ENCODE measurements around the gene SDHAF2. TPM values are rescaled to one million over a fixed set of nuclear protein-coding genes. Genes with fewer than 3 reads are reported as not detected.

Gene SDHAF2
- total and polyA plus RNA-seq, 3 experiments from 2014 or later, result 48.8 to 101 (median 49.2) TPM

DNA sequence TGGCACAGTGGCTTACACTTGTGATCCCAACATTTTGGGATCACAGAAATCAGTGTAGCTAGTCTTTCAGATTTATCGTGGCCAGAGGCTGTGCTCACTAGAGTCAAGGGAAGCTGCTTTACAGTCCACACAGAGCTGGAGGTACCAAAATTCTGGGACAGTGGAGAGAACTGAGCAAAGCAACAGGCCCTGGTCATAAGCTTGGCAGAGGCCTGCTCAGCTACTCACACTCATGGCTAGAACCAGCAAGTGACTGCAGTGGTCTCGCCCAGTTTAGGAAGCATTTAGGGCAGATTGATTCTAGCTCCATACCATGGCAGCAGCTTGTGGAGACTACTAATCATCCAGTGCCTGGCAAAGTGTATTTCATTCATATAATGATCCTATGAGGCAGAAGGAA, 28.8 kb upstream of the SDHAF2 start:
- Mint-ChIP-seq H3K36me3 (peaks cover 0 to 64% (median 13%) of the 10 kb centered on the region in 3 donors), H3K4me3 (no peak overlapping the region), H3K27me3 (peaks cover 0 to 2% of the 10 kb centered on the region in 2 donors), H3K4me1 (no peaks in the 10 kb centered on the region), H3K27ac (peak overlapping the region in 4 of 8 donors; percentile 2 to 67 (median 56)), H3K9me3 (no peaks in the 10 kb centered on the region)
- Histone ChIP-seq H3K4me3 (ENCODE audit: low read length) (no peak overlapping the region), H3K9me3 (ENCODE audit: low read length) (no peaks in the 10 kb centered on the region), H3K27me3 (ENCODE audit: insufficient read depth, low read length, poor library complexity, severe bottlenecking) (no peaks in the 10 kb centered on the region), H3K4me1 (ENCODE audit: insufficient read depth, low read length) (no peaks in the 10 kb centered on the region), H3K36me3 (ENCODE audit: insufficient read depth, low read length) (peaks cover 34% of the 10 kb centered on the region), H3K27ac (ENCODE audit: low read depth, low read length) (no peak overlapping the region)
- no peak for DNase-seq
- CTCF ChIA-PET, result interaction anchor here (0.7 to 3.1 kb wide), 4 partner anchors 8 to 65 kb away, joined by 3 to 21 read pairs (median 8); partner anchors contain the start of gene TMEM216
- POLR2A ChIA-PET, result interaction anchor here (1.4 kb wide), 1 partner anchor 9 kb away, joined by 3 read pairs; the partner anchor contains the start of gene TMEM216

DNA sequence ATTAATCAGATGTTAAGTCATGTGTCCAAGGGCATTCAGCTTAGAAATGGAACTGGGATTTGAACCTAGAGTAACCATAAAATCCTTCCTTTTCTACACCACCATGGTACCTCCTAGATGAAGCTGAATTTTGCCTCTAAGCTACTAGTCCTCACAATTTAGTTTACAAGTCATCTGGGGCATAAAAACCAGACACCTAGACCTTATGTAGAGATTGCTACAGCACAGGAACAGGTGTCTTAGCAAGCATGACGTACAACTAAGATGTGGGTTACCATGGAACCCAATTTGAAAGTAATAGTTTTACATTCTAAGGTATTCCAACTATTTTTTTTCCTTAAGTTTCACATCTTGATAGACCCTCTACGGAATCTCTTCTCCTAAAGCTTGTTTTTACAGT, 28.4 kb upstream of the SDHAF2 start:
- Mint-ChIP-seq H3K9me3 (no peaks in the 10 kb centered on the region), H3K27me3 (peaks cover 0 to 2% of the 10 kb centered on the region in 2 donors), H3K4me3 (no peak overlapping the region), H3K4me1 (no peaks in the 10 kb centered on the region), H3K27ac (peak overlapping the region in 3 of 8 donors; percentile 2 to 35 (median 18)), H3K36me3 (peaks cover 0 to 67% (median 13%) of the 10 kb centered on the region in 3 donors)
- DNase-seq, result no peak
- ChIA-PET POLR2A (interaction anchor here (1.4 kb wide), 1 partner anchor 9 kb away, joined by 3 read pairs; the partner anchor contains the start of gene TMEM216), CTCF (interaction anchor here (0.7 to 3.1 kb wide), 4 partner anchors 9 to 65 kb away, joined by 3 to 21 read pairs (median 8); partner anchors contain the start of gene TMEM216)
- Histone ChIP-seq H3K36me3 (ENCODE audit: insufficient read depth, low read length) (peaks cover 37% of the 10 kb centered on the region), H3K27me3 (ENCODE audit: insufficient read depth, low read length, poor library complexity, severe bottlenecking) (no peaks in the 10 kb centered on the region), H3K4me1 (ENCODE audit: insufficient read depth, low read length) (no peaks in the 10 kb centered on the region), H3K4me3 (ENCODE audit: low read length) (no peak overlapping the region), H3K9me3 (ENCODE audit: low read length) (no peaks in the 10 kb centered on the region), H3K27ac (ENCODE audit: low read depth, low read length) (no peak overlapping the region)

- no peak overlapping the region for H3K4me3 Mint-ChIP-seq
- POLR2A ChIA-PET, result no interaction called here
- Histone ChIP-seq H3K27me3 (ENCODE audit: insufficient read depth, low read length, poor library complexity, severe bottlenecking) (no peaks in the 10 kb centered on the region), H3K36me3 (ENCODE audit: insufficient read depth, low read length) (peaks cover 54% of the 10 kb centered on the region), H3K4me3 (ENCODE audit: low read length) (no peak overlapping the region), H3K27ac (ENCODE audit: low read depth, low read length) (no peak overlapping the region), H3K9me3 (ENCODE audit: low read length) (no peaks in the 10 kb centered on the region), H3K4me1 (ENCODE audit: insufficient read depth, low read length) (no peaks in the 10 kb centered on the region)
- H3K27ac Mint-ChIP-seq, result peak overlapping the region in 1 of 8 donors; percentile 92
- H3K36me3 Mint-ChIP-seq, result peaks cover 0 to 73% (median 17%) of the 10 kb centered on the region in 3 donors
- H3K9me3 Mint-ChIP-seq, result no peaks in the 10 kb centered on the region
- DNase-seq, result no peak
- CTCF ChIA-PET, result interaction anchor here (1.5 kb wide), 1 partner anchor 10 kb away, joined by 4 read pairs; no protein-coding TSS in a partner anchor
- H3K27me3 Mint-ChIP-seq, result peaks cover 0 to 2% of the 10 kb centered on the region in 2 donors
- H3K4me1 Mint-ChIP-seq, result peaks cover 0 to 1% (median 0%) of the 10 kb centered on the region in 3 donors
Measured at GRCh38 chr11:61403658-61404057, 26.3 kb upstream of the SDHAF2 start.

DNA sequence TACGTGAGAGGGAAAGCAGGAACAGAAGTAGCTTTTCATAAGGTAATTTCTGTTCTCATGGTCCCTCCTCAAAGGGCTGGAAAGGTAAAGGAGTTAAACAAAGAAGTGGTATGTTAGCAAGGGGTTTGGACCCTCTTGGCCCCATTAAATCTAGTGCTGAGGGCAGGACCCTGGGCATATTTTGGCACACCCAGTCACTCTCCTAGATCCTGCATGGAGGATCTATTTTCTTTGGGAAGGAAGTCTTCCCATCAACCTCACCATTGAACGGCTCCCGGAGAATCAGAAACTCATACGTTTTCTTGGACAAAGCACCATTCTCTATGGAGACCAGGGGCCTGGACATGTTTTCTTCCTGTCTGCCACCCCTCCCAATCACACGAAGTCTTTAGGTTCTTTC, 25.8 kb upstream of the SDHAF2 start:
- peaks cover 0 to 2% of the 10 kb centered on the region in 2 donors for H3K27me3 Mint-ChIP-seq
- peaks cover 0 to 74% (median 17%) of the 10 kb centered on the region in 3 donors for H3K36me3 Mint-ChIP-seq
- H3K27me3 ChIP-seq (ENCODE audit: insufficient read depth, low read length, poor library complexity, severe bottlenecking), result no peaks in the 10 kb centered on the region
- POLR2A ChIA-PET, result no interaction called here
- peaks cover 0 to 1% (median 0%) of the 10 kb centered on the region in 3 donors for H3K4me1 Mint-ChIP-seq
- peak overlapping the region in 1 of 8 donors; percentile 65 for H3K27ac Mint-ChIP-seq
- H3K27ac ChIP-seq (ENCODE audit: low read depth, low read length), result no peak overlapping the region
- CTCF ChIA-PET, result no interaction called here
- H3K9me3 Mint-ChIP-seq, result no peaks in the 10 kb centered on the region
- H3K4me3 ChIP-seq (ENCODE audit: low read length), result no peak overlapping the region
- no peak for DNase-seq
- no peak overlapping the region for H3K4me3 Mint-ChIP-seq
- H3K36me3 ChIP-seq (ENCODE audit: insufficient read depth, low read length), result peaks cover 57% of the 10 kb centered on the region
- no peaks in the 10 kb centered on the region for H3K4me1 ChIP-seq (ENCODE audit: insufficient read depth, low read length)
- no peaks in the 10 kb centered on the region for H3K9me3 ChIP-seq (ENCODE audit: low read length)

DNA sequence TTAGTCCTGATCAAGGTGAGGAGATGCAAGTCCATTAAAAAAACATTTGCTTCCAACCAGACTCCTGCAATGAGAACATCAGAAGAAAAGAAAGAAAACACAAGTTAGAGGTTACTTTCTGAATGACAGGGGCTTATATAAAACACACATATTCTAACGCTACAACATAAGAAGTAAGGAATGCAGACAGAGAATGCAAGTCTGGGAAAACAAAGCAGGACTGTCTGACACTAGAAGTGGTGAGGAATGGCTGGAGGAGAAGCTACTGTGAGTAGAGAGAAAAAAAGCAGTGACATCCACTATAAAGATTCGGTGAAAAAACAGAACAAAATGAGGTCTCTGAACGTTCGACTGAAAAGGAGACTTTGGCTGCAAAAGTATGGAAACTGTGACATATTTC, 25.3 kb upstream of the SDHAF2 start:
- Histone ChIP-seq H3K27ac (ENCODE audit: low read depth, low read length) (no peak overlapping the region), H3K27me3 (ENCODE audit: insufficient read depth, low read length, poor library complexity, severe bottlenecking) (no peaks in the 10 kb centered on the region), H3K4me3 (ENCODE audit: low read length) (no peak overlapping the region), H3K36me3 (ENCODE audit: insufficient read depth, low read length) (peaks cover 57% of the 10 kb centered on the region), H3K4me1 (ENCODE audit: insufficient read depth, low read length) (no peaks in the 10 kb centered on the region), H3K9me3 (ENCODE audit: low read length) (no peaks in the 10 kb centered on the region)
- no peak overlapping the region for H3K4me3 Mint-ChIP-seq
- peaks cover 0 to 1% (median 0%) of the 10 kb centered on the region in 3 donors for H3K4me1 Mint-ChIP-seq
- DNase-seq, result no peak
- peaks cover 0 to 79% (median 17%) of the 10 kb centered on the region in 3 donors for H3K36me3 Mint-ChIP-seq
- H3K9me3 Mint-ChIP-seq, result no peaks in the 10 kb centered on the region
- POLR2A ChIA-PET, result no interaction called here
- CTCF ChIA-PET, result no interaction called here
- H3K27ac Mint-ChIP-seq, result peak overlapping the region in 6 of 8 donors; percentile 4 to 75 (median 24)
- peaks cover 0 to 2% of the 10 kb centered on the region in 2 donors for H3K27me3 Mint-ChIP-seq

GRCh38 chr11:61406067-61406466, 23.9 kb upstream of the SDHAF2 start:
- H3K9me3 ChIP-seq (ENCODE audit: low read length), result no peaks in the 10 kb centered on the region
- H3K27me3 ChIP-seq (ENCODE audit: insufficient read depth, low read length, poor library complexity, severe bottlenecking), result no peaks in the 10 kb centered on the region
- H3K27ac Mint-ChIP-seq, result peak overlapping the region in 1 of 8 donors; percentile 36
- H3K4me3 ChIP-seq (ENCODE audit: low read length), result no peak overlapping the region
- H3K36me3 Mint-ChIP-seq, result peaks cover 3 to 87% (median 14%) of the 10 kb centered on the region in 3 donors
- H3K27me3 Mint-ChIP-seq, result peaks cover 0 to 2% of the 10 kb centered on the region in 2 donors
- H3K4me1 ChIP-seq (ENCODE audit: insufficient read depth, low read length), result no peaks in the 10 kb centered on the region
- POLR2A ChIA-PET, result no interaction called here
- CTCF ChIA-PET, result interaction anchor here (1.2 kb wide), 1 partner anchor 21 kb away, joined by 4 read pairs; no protein-coding TSS in a partner anchor
- peaks cover 62% of the 10 kb centered on the region for H3K36me3 ChIP-seq (ENCODE audit: insufficient read depth, low read length)
- no peak for DNase-seq
- peaks cover 0 to 1% (median 0%) of the 10 kb centered on the region in 3 donors for H3K4me1 Mint-ChIP-seq
- no peak overlapping the region for H3K27ac ChIP-seq (ENCODE audit: low read depth, low read length)
- no peak overlapping the region for H3K4me3 Mint-ChIP-seq
- no peaks in the 10 kb centered on the region for H3K9me3 Mint-ChIP-seq

DNA sequence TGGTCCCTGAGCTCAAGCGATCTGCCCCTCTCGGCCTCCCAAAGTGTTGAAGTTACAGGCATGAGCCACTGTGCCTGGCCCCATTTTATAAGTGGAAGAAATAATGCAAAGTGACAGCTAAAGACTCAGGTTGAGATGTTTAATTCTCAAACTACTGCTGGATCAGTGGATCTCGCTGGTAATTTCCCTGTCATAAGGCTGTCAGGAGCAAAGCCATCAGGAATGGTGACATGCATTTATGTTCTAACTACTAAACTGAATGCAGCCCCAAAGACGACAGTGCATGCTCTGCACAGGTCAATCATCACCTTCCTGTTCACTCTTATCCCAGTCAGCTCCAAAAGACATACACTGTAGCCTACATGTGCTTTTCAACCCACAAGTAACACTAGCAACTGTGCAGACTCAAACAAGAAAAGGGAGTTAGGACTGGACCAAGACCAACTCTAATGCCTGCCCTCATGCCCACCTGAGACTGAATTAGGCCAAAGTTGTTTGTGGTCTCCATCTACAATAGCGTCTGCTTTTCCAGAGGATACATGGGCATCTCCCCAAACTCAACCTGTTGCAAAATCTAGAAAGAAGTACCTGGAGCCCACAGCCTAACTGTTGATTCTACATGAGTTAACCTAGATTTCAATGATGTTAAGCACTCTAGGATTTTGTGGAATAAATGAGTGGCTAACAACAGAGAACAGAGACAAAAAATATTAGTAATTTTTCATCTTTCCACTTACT, 22.8 kb upstream of the SDHAF2 start:
- Mint-ChIP-seq H3K9me3 (no peaks in the 10 kb centered on the region), H3K4me3 (no peak overlapping the region), H3K4me1 (peaks cover 0 to 1% (median 0%) of the 10 kb centered on the region in 3 donors), H3K27ac (peak overlapping the region in 3 of 8 donors; percentile 12 to 57 (median 42)), H3K36me3 (peaks cover 3 to 95% (median 20%) of the 10 kb centered on the region in 3 donors), H3K27me3 (peaks cover 0 to 2% of the 10 kb centered on the region in 2 donors)
- Histone ChIP-seq H3K9me3 (ENCODE audit: low read length) (no peaks in the 10 kb centered on the region), H3K4me3 (ENCODE audit: low read length) (no peak overlapping the region), H3K36me3 (ENCODE audit: insufficient read depth, low read length) (peaks cover 70% of the 10 kb centered on the region), H3K27me3 (ENCODE audit: insufficient read depth, low read length, poor library complexity, severe bottlenecking) (no peaks in the 10 kb centered on the region), H3K4me1 (ENCODE audit: insufficient read depth, low read length) (no peaks in the 10 kb centered on the region), H3K27ac (ENCODE audit: low read depth, low read length) (no peak overlapping the region)
- ChIA-PET CTCF (interaction anchor here (1.3 kb wide), 1 partner anchor 28 kb away, joined by 4 read pairs; no protein-coding TSS in a partner anchor), POLR2A (interaction anchor here (0.6 kb wide), 1 partner anchor 78 kb away, joined by 5 read pairs; no protein-coding TSS in a partner anchor)
- DNase-seq, result no peak

DNA sequence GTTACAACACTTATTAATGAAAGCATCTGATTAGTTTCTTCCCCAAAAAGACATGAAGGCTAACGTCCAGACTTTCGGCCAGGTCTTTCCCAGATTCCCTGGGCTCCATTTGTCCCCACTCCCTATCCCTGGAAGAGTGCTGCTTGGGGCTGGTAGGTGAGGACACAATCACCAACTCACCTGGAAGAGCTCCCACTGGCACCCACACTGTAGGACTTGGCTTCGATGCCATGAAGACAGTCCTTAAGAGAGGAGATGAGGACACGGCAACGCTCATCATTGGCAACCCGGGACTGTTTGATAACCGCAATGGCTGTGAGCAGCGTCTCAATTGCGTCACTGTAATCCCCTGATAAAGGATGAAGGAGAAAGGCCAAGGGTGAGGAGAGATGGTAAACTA, 18.3 kb upstream of the SDHAF2 start:
- H3K27ac ChIP-seq (ENCODE audit: low read depth, low read length), result no peak overlapping the region
- POLR2A ChIA-PET, result no interaction called here
- Mint-ChIP-seq H3K4me3 (no peak overlapping the region), H3K36me3 (peaks cover 12 to 94% (median 29%) of the 10 kb centered on the region in 3 donors), H3K4me1 (peaks cover 0 to 5% (median 4%) of the 10 kb centered on the region in 3 donors), H3K9me3 (no peaks in the 10 kb centered on the region), H3K27ac (peak overlapping the region in 3 of 8 donors; percentile 38 to 61 (median 42)), H3K27me3 (no peaks in the 10 kb centered on the region)
- H3K27me3 ChIP-seq (ENCODE audit: insufficient read depth, low read length, poor library complexity, severe bottlenecking), result no peaks in the 10 kb centered on the region
- peaks cover 78% of the 10 kb centered on the region for H3K36me3 ChIP-seq (ENCODE audit: insufficient read depth, low read length)
- DNase-seq, result no peak
- H3K4me3 ChIP-seq (ENCODE audit: low read length), result no peak overlapping the region
- no peaks in the 10 kb centered on the region for H3K4me1 ChIP-seq (ENCODE audit: insufficient read depth, low read length)
- H3K9me3 ChIP-seq (ENCODE audit: low read length), result no peaks in the 10 kb centered on the region
- CTCF ChIA-PET, result no interaction called here

Measured in CD8-positive, alpha-beta memory T cell (primary cell).